ENCODE results near the gene ZNF384. TPM values are rescaled to one million over a fixed set of nuclear protein-coding genes. Genes with fewer than 3 reads are reported as not detected.

ZNF384 gene
- polyA plus RNA-seq, 1 donor: 86.3 TPM

DNA sequence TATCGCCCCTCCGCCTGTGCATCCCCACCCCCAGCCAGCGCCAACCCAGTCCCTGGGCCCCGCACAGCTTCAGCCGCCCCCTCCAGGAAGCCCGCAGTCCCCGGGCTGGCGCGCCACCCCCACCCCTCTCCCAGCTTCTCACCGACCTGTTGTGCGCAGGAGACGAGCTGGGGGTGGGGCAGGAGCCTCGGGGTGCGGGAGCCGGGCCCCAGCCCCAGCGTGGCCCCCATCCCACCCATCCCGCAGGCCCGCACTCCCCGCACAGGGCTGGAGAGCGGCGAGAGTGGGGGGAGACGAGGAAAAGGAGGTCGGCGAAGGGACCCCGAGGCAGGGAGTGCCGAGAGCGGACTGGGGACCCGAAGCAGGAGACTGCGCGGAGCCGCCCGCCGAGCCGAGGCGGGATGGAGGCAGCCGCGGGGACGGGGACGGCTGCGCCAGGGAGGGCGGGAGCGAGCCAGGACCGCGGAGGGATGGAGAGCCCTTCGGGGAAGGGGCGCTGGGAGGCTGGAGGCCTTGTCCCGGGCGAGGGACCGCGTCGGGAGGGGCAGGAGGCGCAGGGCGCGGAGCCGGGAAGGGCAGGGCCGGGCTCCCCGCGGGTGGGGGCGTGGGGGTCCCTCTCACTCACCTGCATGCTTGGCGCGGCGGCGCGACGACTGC, 10.9 kb upstream of the ZNF384 start:
- H3K4me3 ChIP-seq (ENCODE audit: low read length): peak overlapping the region; percentile 39
- no peak overlapping the region for H3K27ac ChIP-seq (ENCODE audit: low read length)
- DNase-seq: peak in 1 of 2 donors; percentile 16
- no CpG with 5 or more reads among the region's 65 CpGs for WGBS (ENCODE audit: insufficient coverage, low lambda C conversion rate)
- no peaks in the 10 kb centered on the region for H3K36me3 ChIP-seq (ENCODE audit: control insufficient read depth, insufficient read depth, low read length)
- H3K27me3 ChIP-seq (ENCODE audit: control insufficient read depth, insufficient read depth, low read length): peaks cover 77% of the 10 kb centered on the region
- peaks cover 4% of the 10 kb centered on the region for H3K4me1 ChIP-seq (ENCODE audit: control insufficient read depth, insufficient read depth, low read length)
- peaks cover 5% of the 10 kb centered on the region for H3K9me3 ChIP-seq (ENCODE audit: control insufficient read depth, low read depth, low read length)

DNA sequence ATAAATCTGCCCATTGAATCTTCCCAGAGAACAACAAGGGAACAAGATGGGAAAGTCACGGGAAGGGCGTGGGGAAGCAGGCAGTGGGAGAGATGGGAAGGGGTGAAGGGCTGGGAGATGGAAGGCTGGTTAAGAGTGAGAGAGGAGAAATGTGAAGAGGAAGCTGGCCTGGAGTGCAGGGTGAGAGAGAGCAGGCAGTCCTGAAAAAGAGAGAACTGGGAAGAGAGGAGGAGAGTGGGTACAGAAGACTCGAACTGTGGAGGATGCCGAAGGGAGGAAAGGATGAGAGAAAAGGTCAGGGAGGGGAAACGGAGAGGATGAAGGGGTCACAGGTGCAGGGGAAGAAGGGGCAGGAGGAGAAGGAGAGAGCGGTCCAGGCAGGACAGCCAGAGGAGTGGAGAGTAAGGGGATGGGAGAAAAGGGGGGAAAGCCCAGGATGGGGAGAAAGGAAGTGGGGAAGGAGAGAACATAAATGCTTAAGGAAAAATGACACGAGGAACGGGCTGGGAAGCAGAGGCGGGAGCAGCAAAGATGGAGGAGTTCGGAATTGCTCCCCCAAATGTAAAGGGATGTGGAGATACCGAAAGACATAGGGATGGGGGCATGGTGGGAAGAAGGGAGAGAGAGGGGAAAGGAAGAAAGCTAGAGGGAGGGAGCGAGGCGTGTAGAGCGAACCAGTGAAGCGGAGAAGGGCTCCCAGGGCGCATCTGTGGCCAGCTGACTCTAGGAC, 10.2 kb upstream of the ZNF384 start:
- no peak for DNase-seq
- Histone ChIP-seq H3K4me1 (ENCODE audit: control insufficient read depth, insufficient read depth, low read length) (peaks cover 4% of the 10 kb centered on the region), H3K4me3 (ENCODE audit: low read length) (peak overlapping the region; percentile 39), H3K27me3 (ENCODE audit: control insufficient read depth, insufficient read depth, low read length) (peaks cover 71% of the 10 kb centered on the region), H3K27ac (ENCODE audit: low read length) (no peak overlapping the region), H3K36me3 (ENCODE audit: control insufficient read depth, insufficient read depth, low read length) (no peaks in the 10 kb centered on the region), H3K9me3 (ENCODE audit: control insufficient read depth, low read depth, low read length) (peaks cover 5% of the 10 kb centered on the region)
- 43% methylated on average over 7 of the region's 16 CpGs for WGBS (ENCODE audit: insufficient coverage, low lambda C conversion rate)

DNA sequence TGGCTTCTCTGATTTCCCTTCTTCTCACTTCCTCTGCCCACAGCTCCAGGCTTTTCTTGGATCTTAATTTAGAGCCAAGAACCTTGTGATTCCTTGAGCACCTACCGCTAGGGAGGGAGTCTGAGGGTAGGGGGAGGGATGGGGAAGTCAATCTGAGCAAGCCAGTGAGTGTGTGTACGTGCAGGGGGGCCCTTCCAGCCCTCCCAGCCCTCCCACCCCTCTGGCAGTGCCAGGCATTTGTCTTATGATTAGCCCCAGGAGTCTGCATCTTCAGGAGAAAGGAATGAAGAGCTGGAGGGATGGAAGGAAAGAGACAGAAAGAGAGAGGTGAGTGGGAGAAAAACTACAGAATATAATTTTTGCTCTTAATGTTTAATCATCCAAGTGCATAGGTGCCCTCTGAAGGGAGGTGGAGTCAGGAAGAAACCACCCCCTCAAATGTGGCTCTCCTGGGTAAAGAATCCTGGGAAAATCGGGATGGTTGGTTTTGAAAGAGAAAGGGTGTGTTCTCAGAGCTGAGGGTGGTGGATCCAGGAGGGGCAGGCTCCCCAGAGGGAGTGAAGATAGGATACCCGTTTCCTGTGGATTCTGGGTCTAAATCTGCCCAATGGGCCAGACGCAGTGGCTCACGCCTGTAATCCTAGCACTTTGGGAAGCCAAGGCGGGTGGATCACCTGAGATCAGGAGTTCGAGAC, 9.3 kb upstream of the ZNF384 start:
- peaks cover 63% of the 10 kb centered on the region for H3K27me3 ChIP-seq (ENCODE audit: control insufficient read depth, insufficient read depth, low read length)
- H3K4me1 ChIP-seq (ENCODE audit: control insufficient read depth, insufficient read depth, low read length): peaks cover 4% of the 10 kb centered on the region
- peaks cover 5% of the 10 kb centered on the region for H3K9me3 ChIP-seq (ENCODE audit: control insufficient read depth, low read depth, low read length)
- no peaks in the 10 kb centered on the region for H3K36me3 ChIP-seq (ENCODE audit: control insufficient read depth, insufficient read depth, low read length)
- WGBS (ENCODE audit: insufficient coverage, low lambda C conversion rate): no CpG with 5 or more reads among the region's 8 CpGs
- no peak for DNase-seq
- H3K4me3 ChIP-seq (ENCODE audit: low read length): no peak overlapping the region
- H3K27ac ChIP-seq (ENCODE audit: low read length): no peak overlapping the region

DNA sequence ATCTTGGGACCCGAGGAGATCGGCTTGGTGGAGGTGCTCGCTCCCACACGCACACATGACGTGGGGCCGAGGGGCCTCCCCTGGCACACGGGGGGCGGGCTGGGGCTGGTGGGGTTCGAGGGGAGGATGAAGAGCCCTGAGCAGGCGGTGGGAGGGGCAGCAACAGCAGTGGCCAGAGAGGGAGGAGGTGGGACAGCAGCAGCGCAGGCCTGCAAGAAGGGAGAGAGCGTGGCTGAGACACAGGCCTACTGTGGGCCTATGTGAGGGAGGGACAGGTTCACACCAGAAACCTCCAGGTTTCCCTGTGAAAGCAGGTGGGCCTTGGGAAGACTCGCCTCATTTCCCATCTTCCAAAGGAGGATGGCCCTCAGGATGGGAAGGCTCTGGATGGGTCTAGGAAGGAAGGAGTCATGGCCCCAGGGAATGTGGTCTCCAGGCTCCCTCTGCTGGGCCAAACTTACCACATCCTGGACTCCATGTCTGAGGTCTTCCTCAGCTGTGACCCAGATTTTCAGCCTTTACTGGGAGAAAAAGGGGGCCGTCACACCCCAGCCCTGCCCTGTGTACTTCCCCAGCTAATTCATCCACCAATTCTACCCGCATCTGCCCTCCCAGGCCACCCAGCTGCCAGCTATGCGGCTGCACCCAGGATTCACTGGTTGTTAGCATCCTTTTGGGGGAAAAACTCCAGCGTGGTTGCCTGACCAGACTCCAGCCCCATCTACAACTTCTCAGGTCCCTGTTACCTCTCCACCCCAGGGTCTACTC, 8.6 kb upstream of the ZNF384 start:
- Histone ChIP-seq H3K36me3 (ENCODE audit: control insufficient read depth, insufficient read depth, low read length) (no peaks in the 10 kb centered on the region), H3K9me3 (ENCODE audit: control insufficient read depth, low read depth, low read length) (peaks cover 5% of the 10 kb centered on the region), H3K4me1 (ENCODE audit: control insufficient read depth, insufficient read depth, low read length) (peaks cover 4% of the 10 kb centered on the region), H3K27me3 (ENCODE audit: control insufficient read depth, insufficient read depth, low read length) (peaks cover 58% of the 10 kb centered on the region), H3K27ac (ENCODE audit: low read length) (no peak overlapping the region), H3K4me3 (ENCODE audit: low read length) (no peak overlapping the region)
- peak in 1 of 2 donors; percentile 20 for DNase-seq
- WGBS (ENCODE audit: insufficient coverage, low lambda C conversion rate): 60% methylated on average over 1 of the region's 17 CpGs

DNA sequence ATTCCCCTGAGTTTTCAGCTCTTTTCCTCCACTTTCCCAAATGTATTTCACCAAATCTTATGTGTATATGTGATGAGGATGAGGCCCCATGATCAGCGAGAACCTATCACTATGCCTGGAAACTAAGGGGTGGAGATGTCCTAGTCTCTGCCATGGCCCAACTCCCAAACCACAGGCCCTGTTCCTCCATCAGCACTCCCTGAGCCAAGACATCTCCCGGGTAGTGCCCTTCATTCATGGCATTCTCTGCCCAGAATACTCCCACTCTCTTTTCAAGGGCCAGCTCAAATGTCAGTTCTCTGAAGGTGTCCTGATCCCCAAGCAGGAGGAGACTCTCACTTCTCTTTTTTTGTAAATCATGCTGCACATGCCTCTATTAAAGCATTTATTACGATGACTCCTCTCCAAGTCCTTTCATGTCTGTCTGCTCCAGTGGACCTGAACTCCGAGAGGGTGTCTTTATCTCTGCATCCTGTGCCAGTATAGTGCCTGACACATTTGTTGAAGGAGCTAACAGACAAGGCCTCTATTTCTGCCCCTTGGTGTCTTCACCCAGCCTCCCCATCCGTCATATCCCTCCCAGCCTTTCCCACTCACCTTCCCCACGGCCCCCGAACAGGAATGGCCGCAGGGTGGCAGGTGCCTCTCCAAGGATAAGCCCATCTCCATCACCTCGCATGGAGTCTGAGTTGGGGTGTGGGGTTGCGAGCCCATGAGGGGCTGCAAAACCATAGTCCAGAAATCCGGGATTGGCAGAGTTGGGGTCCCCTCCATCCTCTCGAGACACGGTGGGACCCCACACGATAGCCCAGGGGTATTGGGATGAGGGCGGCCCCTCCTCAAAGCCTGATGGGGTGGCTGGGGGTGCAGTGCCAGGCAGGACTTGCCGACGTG, 7.8 kb upstream of the ZNF384 start:
- H3K27me3 ChIP-seq (ENCODE audit: control insufficient read depth, insufficient read depth, low read length): peaks cover 50% of the 10 kb centered on the region
- H3K9me3 ChIP-seq (ENCODE audit: control insufficient read depth, low read depth, low read length): peaks cover 5% of the 10 kb centered on the region

DNA sequence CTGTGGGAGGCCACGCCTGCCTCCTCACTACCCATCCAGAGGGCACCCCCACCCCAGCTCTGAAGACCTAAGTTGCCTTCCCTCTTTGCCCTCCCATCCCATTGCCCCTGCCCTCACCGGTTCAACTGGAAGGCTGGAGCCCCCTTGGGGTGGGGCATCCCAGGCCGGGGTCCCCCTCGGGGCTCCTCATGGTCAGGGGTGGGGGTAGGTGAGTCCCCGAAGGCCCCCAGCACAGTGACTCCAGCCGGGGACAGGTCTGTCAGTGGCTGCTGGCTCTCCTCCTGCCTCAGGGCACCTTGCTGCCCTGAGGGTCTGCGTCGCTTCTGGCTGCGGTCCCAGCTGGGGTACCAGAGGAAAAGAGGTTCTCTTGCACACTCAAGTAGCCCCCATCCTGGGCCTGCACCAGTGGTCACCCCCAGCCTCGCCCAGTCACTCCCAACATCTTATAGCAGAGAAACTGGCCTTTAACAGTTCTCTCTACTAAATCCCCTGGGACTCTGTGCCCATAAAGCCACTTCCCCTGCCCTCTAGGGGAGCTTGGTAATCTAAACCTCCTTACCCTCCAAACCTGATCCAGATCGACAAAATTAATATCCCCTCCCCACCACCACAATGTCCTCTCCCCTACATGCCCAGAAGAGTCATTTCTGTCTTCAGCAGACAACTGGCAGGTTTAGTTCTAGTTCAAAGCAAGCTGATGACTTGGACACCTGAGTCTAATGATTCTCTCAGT, 6.3 kb upstream of the ZNF384 start:
- H3K27me3 ChIP-seq (ENCODE audit: control insufficient read depth, insufficient read depth, low read length): peaks cover 37% of the 10 kb centered on the region
- DNase-seq: no peak
- no CpG with 5 or more reads among the region's 11 CpGs for WGBS (ENCODE audit: insufficient coverage, low lambda C conversion rate)

More for the DNA sequence above, 7.8 kb upstream of the ZNF384 start:
- Histone ChIP-seq H3K27ac (ENCODE audit: low read length) (no peak overlapping the region), H3K4me3 (ENCODE audit: low read length) (no peak overlapping the region), H3K4me1 (ENCODE audit: control insufficient read depth, insufficient read depth, low read length) (peaks cover 4% of the 10 kb centered on the region), H3K36me3 (ENCODE audit: control insufficient read depth, insufficient read depth, low read length) (no peaks in the 10 kb centered on the region)
- WGBS (ENCODE audit: insufficient coverage, low lambda C conversion rate): 100% methylated on average over 1 of the region's 17 CpGs
- DNase-seq: no peak

DNA sequence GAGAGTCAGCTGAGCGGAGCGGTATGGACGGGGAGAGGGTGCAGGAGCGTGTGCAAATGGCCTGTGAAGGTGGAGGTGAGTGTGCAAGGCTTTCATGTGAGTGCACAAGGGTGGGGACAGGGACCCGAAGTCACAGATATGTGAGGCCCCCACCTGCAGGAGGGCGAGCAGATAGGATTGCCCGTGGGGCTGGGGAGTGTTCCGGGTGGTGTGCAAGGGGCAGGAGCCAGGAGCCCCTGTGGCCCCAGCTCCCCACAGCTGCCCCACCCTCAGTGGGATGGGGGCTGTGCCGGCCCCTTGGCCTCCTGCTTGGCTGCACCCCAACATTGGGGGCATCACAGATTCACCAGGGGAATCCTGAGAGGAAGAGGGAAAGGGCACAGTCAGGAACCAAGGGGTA, 5.5 kb upstream of the ZNF384 start:
- H3K9me3 ChIP-seq (ENCODE audit: control insufficient read depth, low read depth, low read length): peaks cover under 1% of the 10 kb centered on the region
- no peak overlapping the region for H3K27ac ChIP-seq (ENCODE audit: low read length)
- 83% methylated on average over 3 of the region's 9 CpGs for WGBS (ENCODE audit: insufficient coverage, low lambda C conversion rate)
- H3K4me1 ChIP-seq (ENCODE audit: control insufficient read depth, insufficient read depth, low read length): peaks cover 5% of the 10 kb centered on the region
- no peak overlapping the region for H3K4me3 ChIP-seq (ENCODE audit: low read length)
- DNase-seq: no peak
- H3K27me3 ChIP-seq (ENCODE audit: control insufficient read depth, insufficient read depth, low read length): peaks cover 30% of the 10 kb centered on the region
- H3K36me3 ChIP-seq (ENCODE audit: control insufficient read depth, insufficient read depth, low read length): no peaks in the 10 kb centered on the region

More for the DNA sequence above, 6.3 kb upstream of the ZNF384 start:
- Histone ChIP-seq H3K4me1 (ENCODE audit: control insufficient read depth, insufficient read depth, low read length) (peaks cover 1% of the 10 kb centered on the region), H3K9me3 (ENCODE audit: control insufficient read depth, low read depth, low read length) (peaks cover 5% of the 10 kb centered on the region), H3K4me3 (ENCODE audit: low read length) (no peak overlapping the region), H3K27ac (ENCODE audit: low read length) (no peak overlapping the region), H3K36me3 (ENCODE audit: control insufficient read depth, insufficient read depth, low read length) (no peaks in the 10 kb centered on the region)

DNA sequence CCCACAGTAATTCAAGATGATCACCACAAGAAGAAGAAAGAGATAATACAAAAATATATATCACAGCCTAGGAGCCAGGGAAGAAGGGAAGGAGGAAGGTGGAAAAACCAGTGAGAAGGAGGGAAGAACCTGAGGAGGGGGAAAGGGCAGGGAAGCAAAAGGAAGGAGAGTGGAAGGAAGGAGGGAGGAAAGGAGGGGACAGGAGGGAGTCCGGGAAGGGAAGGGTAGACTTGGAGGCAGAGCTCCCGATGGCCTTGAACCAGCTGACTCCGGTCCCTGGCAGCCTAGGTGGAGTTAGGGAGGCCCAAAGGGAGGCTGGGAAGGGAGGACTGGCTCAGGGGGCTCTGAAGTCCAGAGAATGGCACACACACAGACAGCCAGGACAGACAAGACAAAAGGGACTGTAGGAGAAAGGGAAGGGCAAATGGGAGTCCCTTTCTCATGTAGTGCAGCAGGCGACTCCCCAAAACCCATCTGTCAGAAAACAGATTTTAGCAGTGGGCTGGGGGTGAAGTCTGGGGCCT, 4.7 kb upstream of the ZNF384 start:
- H3K4me3 ChIP-seq (ENCODE audit: low read length): no peak overlapping the region
- H3K27me3 ChIP-seq (ENCODE audit: control insufficient read depth, insufficient read depth, low read length): peaks cover 22% of the 10 kb centered on the region
- DNase-seq: no peak
- peaks cover 5% of the 10 kb centered on the region for H3K4me1 ChIP-seq (ENCODE audit: control insufficient read depth, insufficient read depth, low read length)
- H3K27ac ChIP-seq (ENCODE audit: low read length): no peak overlapping the region
- no peaks in the 10 kb centered on the region for H3K9me3 ChIP-seq (ENCODE audit: control insufficient read depth, low read depth, low read length)
- WGBS (ENCODE audit: insufficient coverage, low lambda C conversion rate): 85% methylated on average over 2 of the region's 4 CpGs
- no peaks in the 10 kb centered on the region for H3K36me3 ChIP-seq (ENCODE audit: control insufficient read depth, insufficient read depth, low read length)

DNA sequence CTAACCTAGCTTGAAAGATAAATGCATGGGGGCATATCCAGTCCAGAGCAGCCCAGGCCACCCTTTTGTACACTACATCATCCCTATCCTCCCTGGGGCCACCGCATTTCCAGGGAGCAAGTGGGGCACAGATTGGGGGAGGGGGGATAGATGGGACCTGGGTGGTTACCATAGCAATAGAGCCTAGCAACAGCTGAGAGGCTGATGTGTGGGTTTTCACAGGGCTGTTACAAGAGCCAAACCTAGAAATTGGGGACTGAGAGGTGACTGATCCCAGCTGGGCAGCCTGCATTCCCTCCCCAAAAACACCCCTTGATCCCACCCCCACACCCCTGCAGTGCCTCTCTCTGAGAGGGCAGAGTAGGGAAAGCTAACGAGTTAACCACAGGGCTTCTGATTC, 3.7 kb upstream of the ZNF384 start:
- WGBS (ENCODE audit: insufficient coverage, low lambda C conversion rate): no CpG with 5 or more reads among the region's 2 CpGs

More for the DNA sequence above, 3.7 kb upstream of the ZNF384 start:
- H3K9me3 ChIP-seq (ENCODE audit: control insufficient read depth, low read depth, low read length): no peaks in the 10 kb centered on the region
- no peak overlapping the region for H3K4me3 ChIP-seq (ENCODE audit: low read length)
- no peak for DNase-seq
- H3K36me3 ChIP-seq (ENCODE audit: control insufficient read depth, insufficient read depth, low read length): no peaks in the 10 kb centered on the region
- no peak overlapping the region for H3K27ac ChIP-seq (ENCODE audit: low read length)
- peaks cover 12% of the 10 kb centered on the region for H3K27me3 ChIP-seq (ENCODE audit: control insufficient read depth, insufficient read depth, low read length)
- H3K4me1 ChIP-seq (ENCODE audit: control insufficient read depth, insufficient read depth, low read length): peaks cover 5% of the 10 kb centered on the region

Measured in large intestine (tissue), 3 donors.